ENCODE data around the gene BPIFB4. TPM values are rescaled to one million over a fixed set of nuclear protein-coding genes. Genes with fewer than 3 reads are reported as not detected.

The BPIFB4 gene
- total and polyA plus RNA-seq, 9 of the 15 experiments (the other 6 are each of a cell fraction or from before 2014, with no cell fraction given), result not detected

GRCh38 chr20:33070111-33071053 is 9.1 kb upstream of the BPIFB4 start:
- no peak overlapping the region for H3K4me2 ChIP-seq (ENCODE audit: insufficient read depth, low read length)
- WGBS (ENCODE audit: insufficient coverage, low coverage, missing lambda C conversion rate), result 1% methylated on average over 18 of the region's 19 CpGs
- H3K79me2 ChIP-seq (ENCODE audit: control insufficient read depth, insufficient read depth, low read length), result no peaks in the 10 kb centered on the region
- no TSS peak for BruUV-seq (replicated peaks)
- intact Hi-C loops (cut with micrococcal nuclease), result no loop called here
- ChIA-PET POLR2A (no interaction called here), CTCF (ENCODE audit: low intra/inter-chr PET ratio) (no interaction called here)
- no peak for DNase-seq (ENCODE audit: extremely low read depth in 1 of 4, low spot score in 3 of 4)
- H3K4me1 ChIP-seq (replicated peaks in 1 of 2; ENCODE audit: control insufficient read depth in 2 of 2, insufficient read depth in 2 of 2, low read length in 2 of 2), result no peaks in the 10 kb centered on the region
- no peak overlapping the region for H3K9ac ChIP-seq (ENCODE audit: insufficient read depth in 1 of 2, low read depth in 2 of 2, low read length in 2 of 2)
- H3K27ac ChIP-seq (ENCODE audit: extremely low read depth, low read depth, low read length), result no peak overlapping the region
- H4K20me1 ChIP-seq (replicated peaks; ENCODE audit: control insufficient read depth, insufficient read depth, low read length), result no peaks in the 10 kb centered on the region
- TF ChIP-seq BRF2 (IDR thresholded peaks at IDR 0.05; ENCODE audit: borderline replicate concordance, insufficient read depth, insufficient read length) (no peak), DACH1 (IDR thresholded peaks at IDR 0.05; ENCODE audit: partially characterized antibody) (no peak), ZNF76 (CRISPR knock-in tag; IDR thresholded peaks at IDR 0.05; ENCODE audit: borderline replicate concordance) (no peak), ZKSCAN8 (CRISPR knock-in tag; IDR thresholded peaks at IDR 0.05) (peak; percentile 73; the same call in 1 of the 2 replicates), SP2 (IDR thresholded peaks at IDR 0.05; ENCODE audit: extremely low read depth, low read depth, low read length, poor library complexity, severe bottlenecking) (no peak)
- no peak for ATAC-seq
- H3K27me3 ChIP-seq (ENCODE audit: control insufficient read depth in 2 of 2, insufficient read depth in 2 of 2, low read length in 2 of 2), result peaks cover 20 to 39% of the 10 kb centered on the region in 2 experiments; a peak in 4 of 5 replicates
- no peaks in the 10 kb centered on the region for H3K9me1 ChIP-seq (ENCODE audit: control insufficient read depth, insufficient read depth, low read length)
- no peak overlapping the region for H2AFZ ChIP-seq (ENCODE audit: low read depth, low read length)
- in situ Hi-C loops (cut with MboI), result no loop called here
- no peaks in the 10 kb centered on the region for H3K9me3 ChIP-seq (replicated peaks; ENCODE audit: control insufficient read depth, insufficient read depth, low read depth, low read length)
- FAIRE-seq, result peak; percentile 6
- H3K36me3 ChIP-seq (ENCODE audit: control insufficient read depth, insufficient read depth, low read length), result no peaks in the 10 kb centered on the region
- H3K4me3 ChIP-seq, result no peak overlapping the region

Measured in K562 (cell line).